GM23248 (cell line): ENCODE measurements around the gene CHRNG.

ENCODE experiments used
- EZH2 ChIP-seq: fragments of 200-600 bp; sonication (generic); IDR thresholded peaks from 2 replicates; pipeline ENCODE4 v1.6.1; 2018; ENCODE audit warnings: antibody characterized with exemption, mild to moderate bottlenecking; ENCODE audit not compliant: insufficient read depth, poor library complexity, severe bottlenecking
- EZH2phosphoT487 ChIP-seq: fragments of 200-600 bp; sonication (generic); IDR thresholded peaks from 2 replicates; pipeline ENCODE4 v1.6.1; 2018; ENCODE audit warnings: antibody characterized with exemption, moderate library complexity, mild to moderate bottlenecking, low read depth; ENCODE audit not compliant: insufficient read depth

- TF ChIP-seq EZH2 (no peak), EZH2phosphoT487 (no peak)
Observed at GRCh38 chr2:232526372-232526941, 13.0 kb upstream of the CHRNG start.
